SK-N-SH (cell line): ENCODE measurements around the gene SUSD3. TPM values are rescaled to one million over a fixed set of nuclear protein-coding genes. Genes with fewer than 3 reads are reported as not detected.

Experiments used
- CTCF ChIA-PET: fragments of 300-600, 350-600 bp; formaldehyde crosslinking; extraction: SDS; loops from one replicate; lab custom pipeline; 2021; lab: Yijun Ruan, JAX
- POLR2A ChIA-PET: fragments of 350-600 bp; sonication (Branson Sonifier 250); formaldehyde crosslinking; extraction: SDS; loops from one replicate; lab custom pipeline; 2020; ENCODE audit warnings: antibody characterized with exemption, inconsistent platforms; lab: Yijun Ruan, JAX
- DNase-seq: peaks from one replicate; pipeline ENCODE4 v3.0.0; 2012
- H2AFZ ChIP-seq: fragments of 200-600 bp; sonication (generic); 2 replicates; pipeline ENCODE4 v1.8.1; 2016; ENCODE audit warnings: antibody characterized with exemption, mild to moderate bottlenecking, low read depth
- H3F3A ChIP-seq: fragments of 200-600 bp; sonication (generic); replicated peaks from 2 replicates; pipeline ENCODE3; 2016; ENCODE audit warnings: antibody characterized with exemption, mild to moderate bottlenecking; ENCODE audit not compliant: insufficient read depth
- H3K27ac ChIP-seq, 2 experiments: fragments of 200-500 bp in 1 of 2; fragments of 200-600 bp in 1 of 2; sonication (Bioruptor generic) in 1 of 2; sonication (generic), shearing (Covaris generic) in 1 of 2; 2 replicates each; pipeline versions ENCODE4 v1.5.1 to v1.6.1; 2014 to 2016; ENCODE audit warnings: low read depth in 2 of 2, inconsistent platforms in 1 of 2, low read length in 1 of 2, mild to moderate bottlenecking in 1 of 2, mixed read lengths in 1 of 2
- H3K27me3 ChIP-seq: fragments of 200-600 bp; sonication (generic), shearing (Covaris generic); 2 replicates; pipeline ENCODE4 v1.6.1; 2016; ENCODE audit warnings: mixed run types; ENCODE audit not compliant: insufficient read depth
- H3K36me3 ChIP-seq, 2 experiments: fragments of 200-500 bp in 1 of 2; fragments of 200-600 bp in 1 of 2; sonication (Bioruptor generic) in 1 of 2; sonication (generic) in 1 of 2; replicated peaks in 1 of 2; 2 replicates each; pipeline versions ENCODE3 to v1.5.1; 2014 to 2016; ENCODE audit warnings: low read length in 1 of 2, mild to moderate bottlenecking in 1 of 2; ENCODE audit not compliant: insufficient read depth in 2 of 2, control insufficient read depth in 1 of 2
- H3K4me1 ChIP-seq, 2 experiments: fragments of 200-500 bp in 1 of 2; fragments of 200-600 bp in 1 of 2; sonication (Bioruptor generic) in 1 of 2; sonication (generic), shearing (Covaris generic) in 1 of 2; 2 replicates each; pipeline versions ENCODE4 v1.5.1 to v1.6.1; 2014 to 2016; ENCODE audit warnings: low read depth in 1 of 2, low read length in 1 of 2, mixed run types in 1 of 2; ENCODE audit not compliant: insufficient read depth in 2 of 2, control insufficient read depth in 1 of 2
- H3K4me2 ChIP-seq: fragments of 200-600 bp; sonication (generic), shearing (Covaris generic); 2 replicates; pipeline ENCODE4 v1.6.1; 2017; ENCODE audit warnings: mixed run types
- H3K4me3 ChIP-seq, 2 experiments: fragments of 200-500 bp in 1 of 2; fragments of 200-600 bp in 1 of 2; sonication (Bioruptor generic) in 1 of 2; sonication (generic), shearing (Covaris generic) in 1 of 2; 2 replicates each; pipeline versions ENCODE4 v1.5.1 to v1.8.1; 2014 to 2016; ENCODE audit warnings: low read depth in 2 of 2, inconsistent platforms in 1 of 2, low read length in 1 of 2, mild to moderate bottlenecking in 1 of 2, mixed read lengths in 1 of 2, moderate library complexity in 1 of 2
- H3K79me2 ChIP-seq: fragments of 200-600 bp; sonication (generic); 2 replicates; pipeline ENCODE4 v1.8.1; 2017; ENCODE audit warnings: mild to moderate bottlenecking; ENCODE audit not compliant: insufficient read depth
- H3K9ac ChIP-seq: fragments of 200-600 bp; sonication (generic); 2 replicates; pipeline ENCODE4 v1.6.1; 2017; ENCODE audit warnings: mixed run types
- H3K9me2 ChIP-seq: fragments of 200-600 bp; sonication (generic); 2 replicates; pipeline ENCODE4 v1.6.1; 2017; ENCODE audit warnings: mixed run types
- H3K9me3 ChIP-seq: fragments of 200-600 bp; sonication (generic); 2 replicates; pipeline ENCODE4 v1.6.1; 2017; ENCODE audit warnings: mixed run types, mild to moderate bottlenecking, moderate library complexity
- H4K20me1 ChIP-seq: fragments of 200-600 bp; sonication (generic); 2 replicates; pipeline ENCODE4 v1.6.1; 2017; ENCODE audit warnings: mild to moderate bottlenecking, mixed run types; ENCODE audit not compliant: insufficient read depth
- CHD2 ChIP-seq: fragments of 150-350 bp; IDR thresholded peaks from 2 replicates; pipeline ENCODE4 v1.6.1; 2018; ENCODE audit warnings: low read length; ENCODE audit not compliant: partially characterized antibody
- EZH2phosphoT487 ChIP-seq: fragments of 200-600 bp; sonication (generic); IDR thresholded peaks from 2 replicates; pipeline ENCODE4 v1.6.1; 2017; ENCODE audit warnings: low read depth, mixed run types, mild to moderate bottlenecking, antibody characterized with exemption, moderate library complexity, borderline replicate concordance
- FOXJ3 ChIP-seq: sonication (generic); formaldehyde crosslinking; IDR thresholded peaks from 2 replicates; pipeline ENCODE4 v1.5.1; 2020; ENCODE audit warnings: mild to moderate bottlenecking, missing genetic modification reagents
- FOXM1 ChIP-seq: IDR thresholded peaks from 2 replicates; pipeline ENCODE4 v1.4.0; 2012; ENCODE audit warnings: low read depth, mild to moderate bottlenecking
- GATA2 ChIP-seq: sonication (generic); formaldehyde crosslinking; IDR thresholded peaks from 2 replicates; pipeline ENCODE4 v1.5.0; 2020; ENCODE audit warnings: mild to moderate bottlenecking, missing genetic modification reagents
- MAX ChIP-seq: IDR thresholded peaks from 2 replicates; pipeline ENCODE4 v1.4.0; 2012; ENCODE audit warnings: low read depth
- MEF2A ChIP-seq: IDR thresholded peaks from 2 replicates; pipeline ENCODE4 v1.4.0; 2012; ENCODE audit warnings: low read depth, borderline replicate concordance
- MXI1 ChIP-seq: IDR thresholded peaks from 2 replicates; pipeline ENCODE4 v1.6.1; 2012; ENCODE audit warnings: mild to moderate bottlenecking, low read depth, low read length, improper control_type of control experiment
- NRF1 ChIP-seq: IDR thresholded peaks from 2 replicates; pipeline ENCODE4 v1.6.1; 2012; ENCODE audit warnings: low read depth, mild to moderate bottlenecking, low read length
- POLR2AphosphoS5 ChIP-seq: IDR thresholded peaks from 2 replicates; pipeline ENCODE4 v1.6.1; 2012; ENCODE audit warnings: low read depth, low read length
- RCOR1 ChIP-seq: fragments of 150-350 bp; IDR thresholded peaks from 2 replicates; pipeline ENCODE4 v1.6.1; 2017; ENCODE audit warnings: antibody characterized with exemption, low read length
- RFX5 ChIP-seq: IDR thresholded peaks from 2 replicates; pipeline ENCODE4 v1.6.1; 2012; ENCODE audit warnings: mild to moderate bottlenecking, improper control_type of control experiment, low read length
- SIN3A ChIP-seq: IDR thresholded peaks from 2 replicates; pipeline ENCODE4 v1.6.1; 2012; ENCODE audit warnings: low read depth, mild to moderate bottlenecking, low read length, moderate library complexity, borderline replicate concordance
- SMC3 ChIP-seq: IDR thresholded peaks from 2 replicates; pipeline ENCODE4 v1.6.1; 2012; ENCODE audit warnings: low read depth, low read length, improper control_type of control experiment
- TCF12 ChIP-seq: IDR thresholded peaks from 2 replicates; pipeline ENCODE4 v1.4.0; 2012
- TEAD4 ChIP-seq: IDR thresholded peaks from 2 replicates; pipeline ENCODE4 v1.4.0; 2012; ENCODE audit warnings: mild to moderate bottlenecking, borderline replicate concordance; ENCODE audit not compliant: insufficient read depth
- USF2 ChIP-seq: fragments of 150-350 bp; IDR thresholded peaks from 2 replicates; pipeline ENCODE4 v1.6.1; 2017; ENCODE audit warnings: antibody characterized with exemption, low read length, low read depth, borderline replicate concordance
- YY1 ChIP-seq: IDR thresholded peaks from 2 replicates; pipeline ENCODE4 v1.4.0; 2012; ENCODE audit warnings: low read depth, mild to moderate bottlenecking
- ZBTB33 ChIP-seq: IDR thresholded peaks from 2 replicates; pipeline ENCODE4 v1.4.0; 2012; ENCODE audit warnings: low read depth, borderline replicate concordance
- WGBS: methylation state at CpG from one replicate; pipeline ENCODE4 v1.1.6; 2017; ENCODE audit warnings: low lambda C conversion rate; 5-methylcytosine and 5-hydroxymethylcytosine counted together
- polyA plus RNA-seq, 3 experiments: library from polyadenylated mRNA; depleted of rRNA; stranded (reverse); fragments of >200 nt; gene quantifications; 2 replicates each; pipeline ENCODE4 v1.2.3, GENCODE V29; 2012
- TF ChIP-seq, protein P1 (sequence below): IDR thresholded peaks from 2 replicates; pipeline ENCODE4 v1.6.1; 2012; ENCODE audit warnings: mild to moderate bottlenecking, low read depth, low read length, moderate library complexity

The SUSD3 gene
- polyA plus RNA-seq, 1 of the 3 experiments (the other 2 are of a cell fraction): 0.49 TPM

DNA sequence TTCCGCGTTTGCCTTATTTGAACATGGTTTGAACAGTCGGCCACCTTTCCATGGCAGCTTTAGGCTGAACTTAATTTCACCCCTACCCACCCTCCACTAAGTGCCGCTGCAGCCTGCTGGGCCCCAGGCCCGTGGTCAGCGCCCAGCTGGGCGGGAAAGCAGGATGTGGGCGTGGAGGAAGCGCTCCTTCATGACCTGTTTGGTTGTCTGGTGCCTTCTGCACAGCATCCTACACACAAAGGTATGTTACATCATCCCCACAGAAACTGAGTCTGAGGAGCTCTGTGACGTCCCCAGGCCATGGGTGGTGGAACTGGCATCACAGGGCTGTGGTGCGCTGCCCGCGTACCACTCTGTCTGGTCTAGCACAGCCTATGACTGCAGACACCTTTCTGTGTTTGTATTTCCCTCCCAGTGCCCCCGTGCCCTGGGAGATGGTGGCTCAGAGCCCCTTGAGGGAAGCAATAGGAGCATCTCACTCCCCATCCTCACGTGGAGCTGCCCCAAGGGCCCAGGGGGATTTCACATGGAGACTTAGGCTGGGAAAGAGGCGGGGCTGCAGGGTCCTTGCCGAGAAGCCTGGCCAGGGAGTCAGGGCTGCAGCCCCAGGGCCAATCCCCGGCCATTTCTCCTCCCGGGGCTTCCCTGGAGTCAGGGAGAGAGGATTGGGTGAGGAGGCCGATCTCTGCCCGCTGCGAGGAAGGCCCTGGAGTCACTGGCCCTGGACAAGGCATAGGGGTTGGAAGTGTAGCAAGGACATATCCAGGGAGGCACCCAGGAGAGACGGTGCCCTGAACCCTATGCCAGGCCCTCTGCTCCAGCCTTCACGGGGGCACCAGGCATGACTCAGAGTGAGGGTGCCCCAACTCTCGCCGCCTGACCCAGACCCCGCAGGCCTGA is 37.5 kb upstream of the SUSD3 start:
- 67% methylated on average over 11 of the region's 27 CpGs for WGBS
- Histone ChIP-seq H3K4me2 (no peak overlapping the region), H3K27ac (no peak overlapping the region), H3K9me3 (no peaks in the 10 kb centered on the region), H3F3A (no peaks in the 10 kb centered on the region), H4K20me1 (no peaks in the 10 kb centered on the region), H3K4me3 (no peak overlapping the region), H3K27me3 (no peaks in the 10 kb centered on the region), H3K9me2 (no peaks in the 10 kb centered on the region), H3K36me3 (no peaks in the 10 kb centered on the region), H3K79me2 (no peaks in the 10 kb centered on the region), H3K9ac (no peak overlapping the region), H3K4me1 (peaks cover 0 to 19% of the 10 kb centered on the region in 2 experiments; a peak in 1 of 4 replicates), H2AFZ (no peak overlapping the region)
- no peak for TF ChIP-seq TEAD4
- no peak for TF ChIP-seq CHD2
- TF ChIP-seq POLR2AphosphoS5: no peak
- TF ChIP-seq USF2: no peak
- TF ChIP-seq GATA2 (CRISPR knock-in tag): no peak
- POLR2A ChIA-PET: no interaction called here
- CTCF ChIA-PET: interaction anchor here (1.0 to 1.4 kb wide), 2 partner anchors 18 to 88 kb away, joined by 3 to 4 read pairs; no protein-coding TSS in a partner anchor
- no peak for DNase-seq

GRCh38 chr9:93022066-93022465 is 36.4 kb upstream of the SUSD3 start:
- DNase-seq: no peak
- 38% methylated on average over 6 of the region's 9 CpGs for WGBS
- TF ChIP-seq RFX5: no peak
- no peak for TF ChIP-seq EZH2phosphoT487
- no peak for TF ChIP-seq MXI1
- no peak for TF ChIP-seq RCOR1
- TF ChIP-seq MEF2A: no peak
- no peak for TF ChIP-seq TCF12
- TF ChIP-seq YY1: no peak
- no peak for TF ChIP-seq NRF1
- TF ChIP-seq MAX: no peak
- TF ChIP-seq POLR2AphosphoS5: no peak
- no peak for TF ChIP-seq TEAD4
- TF ChIP-seq, protein P1, sequence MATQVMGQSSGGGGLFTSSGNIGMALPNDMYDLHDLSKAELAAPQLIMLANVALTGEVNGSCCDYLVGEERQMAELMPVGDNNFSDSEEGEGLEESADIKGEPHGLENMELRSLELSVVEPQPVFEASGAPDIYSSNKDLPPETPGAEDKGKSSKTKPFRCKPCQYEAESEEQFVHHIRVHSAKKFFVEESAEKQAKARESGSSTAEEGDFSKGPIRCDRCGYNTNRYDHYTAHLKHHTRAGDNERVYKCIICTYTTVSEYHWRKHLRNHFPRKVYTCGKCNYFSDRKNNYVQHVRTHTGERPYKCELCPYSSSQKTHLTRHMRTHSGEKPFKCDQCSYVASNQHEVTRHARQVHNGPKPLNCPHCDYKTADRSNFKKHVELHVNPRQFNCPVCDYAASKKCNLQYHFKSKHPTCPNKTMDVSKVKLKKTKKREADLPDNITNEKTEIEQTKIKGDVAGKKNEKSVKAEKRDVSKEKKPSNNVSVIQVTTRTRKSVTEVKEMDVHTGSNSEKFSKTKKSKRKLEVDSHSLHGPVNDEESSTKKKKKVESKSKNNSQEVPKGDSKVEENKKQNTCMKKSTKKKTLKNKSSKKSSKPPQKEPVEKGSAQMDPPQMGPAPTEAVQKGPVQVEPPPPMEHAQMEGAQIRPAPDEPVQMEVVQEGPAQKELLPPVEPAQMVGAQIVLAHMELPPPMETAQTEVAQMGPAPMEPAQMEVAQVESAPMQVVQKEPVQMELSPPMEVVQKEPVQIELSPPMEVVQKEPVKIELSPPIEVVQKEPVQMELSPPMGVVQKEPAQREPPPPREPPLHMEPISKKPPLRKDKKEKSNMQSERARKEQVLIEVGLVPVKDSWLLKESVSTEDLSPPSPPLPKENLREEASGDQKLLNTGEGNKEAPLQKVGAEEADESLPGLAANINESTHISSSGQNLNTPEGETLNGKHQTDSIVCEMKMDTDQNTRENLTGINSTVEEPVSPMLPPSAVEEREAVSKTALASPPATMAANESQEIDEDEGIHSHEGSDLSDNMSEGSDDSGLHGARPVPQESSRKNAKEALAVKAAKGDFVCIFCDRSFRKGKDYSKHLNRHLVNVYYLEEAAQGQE: no peak
- no peak for TF ChIP-seq SMC3
- no peak for TF ChIP-seq ZBTB33
- no peak for TF ChIP-seq FOXM1
- TF ChIP-seq SIN3A: no peak
- TF ChIP-seq FOXJ3 (CRISPR knock-in tag): no peak
- Histone ChIP-seq H3K4me2 (no peak overlapping the region), H4K20me1 (no peaks in the 10 kb centered on the region), H3K4me1 (peaks cover 0 to 19% of the 10 kb centered on the region in 2 experiments; a peak in 1 of 4 replicates), H3K9me3 (no peaks in the 10 kb centered on the region), H3F3A (no peaks in the 10 kb centered on the region), H3K79me2 (no peaks in the 10 kb centered on the region), H3K9me2 (no peaks in the 10 kb centered on the region), H3K4me3 (no peak overlapping the region), H3K27ac (no peak overlapping the region), H3K9ac (no peak overlapping the region), H2AFZ (no peak overlapping the region), H3K36me3 (no peaks in the 10 kb centered on the region), H3K27me3 (no peaks in the 10 kb centered on the region)
- ChIA-PET POLR2A (no interaction called here), CTCF (no interaction called here)
